HG02884 (cell line): Measurements from ENCODE around the gene CCDC43.

Source experiments
- ATAC-seq: cut with Tn5 transposase; IDR thresholded peaks from one replicate; pipeline ENCODE4 v1.9.1; 2021; ENCODE audit warnings: mild to moderate bottlenecking, moderate library complexity; ENCODE audit not compliant: unreplicated experiment

CCDC43 gene

DNA sequence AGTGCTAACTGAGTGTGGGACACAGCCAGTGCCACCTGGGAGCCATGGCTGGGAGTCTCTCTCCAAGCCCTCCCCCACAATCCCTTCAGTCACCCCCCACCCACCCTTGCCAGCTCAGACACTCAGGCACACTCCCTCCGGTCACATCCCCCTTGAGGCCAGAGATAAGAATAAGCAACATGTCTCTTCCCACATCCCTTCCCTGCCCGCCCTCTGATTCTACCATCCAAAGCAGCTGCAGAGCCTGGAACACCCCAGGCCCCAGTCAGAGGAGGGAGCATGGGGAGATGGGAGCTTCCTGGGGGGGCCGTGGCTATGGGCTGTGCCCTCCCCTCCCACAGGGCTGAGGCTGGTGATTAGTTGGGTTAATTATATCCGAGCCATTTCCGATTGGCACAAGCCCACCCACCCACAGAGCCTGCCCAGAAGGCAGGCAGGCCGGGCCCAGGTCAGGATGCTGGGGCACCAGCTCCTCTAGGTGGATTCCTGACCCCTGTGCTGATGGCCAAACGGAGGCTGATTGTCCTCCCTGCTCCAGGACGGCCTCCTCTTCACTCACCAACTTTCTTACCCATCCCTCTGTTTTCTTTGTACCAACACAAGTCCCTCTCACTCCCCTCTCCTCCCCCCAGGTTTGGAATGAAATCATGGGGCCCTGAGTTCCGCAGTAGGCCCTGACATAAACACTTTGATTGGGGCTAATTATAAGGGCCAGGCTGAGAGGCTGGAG, 61.9 kb downstream of the CCDC43 start:
- ATAC-seq: no peak
